Hepatocyte (in vitro differentiated cells): ENCODE measurements around the gene HNRNPD. TPM values are rescaled to one million over a fixed set of nuclear protein-coding genes. Genes with fewer than 3 reads are reported as not detected.
"Not testable (repeated sequence)": the region's sequence is repeated elsewhere in the genome, so short reads cannot be mapped to it uniquely, and the experiment has no call there.

Source experiments
- DNase-seq: peaks from one replicate; pipeline ENCODE4 v3.0.0-alpha.2; 2016; ENCODE audit warnings: low spot score
- H2AFZ ChIP-seq: fragments of 200-600 bp; sonication (generic); 2 replicates; pipeline ENCODE4 v1.6.0; 2016; ENCODE audit warnings: antibody characterized with exemption, mild to moderate bottlenecking
- H3K27ac ChIP-seq: fragments of 200-600 bp; sonication (generic); 2 replicates; pipeline ENCODE4 v1.5.1; 2016; ENCODE audit warnings: mild to moderate bottlenecking
- H3K27me3 ChIP-seq: fragments of 200-600 bp; sonication (generic); 2 replicates; pipeline ENCODE4 v1.6.1; 2016
- H3K36me3 ChIP-seq: fragments of 200-600 bp; sonication (generic); replicated peaks from 2 replicates; pipeline ENCODE4 v1.5.1; 2016; ENCODE audit warnings: low read depth; ENCODE audit not compliant: insufficient read depth
- H3K4me1 ChIP-seq: fragments of 200-600 bp; sonication (generic); 2 replicates; pipeline ENCODE4 v1.5.1; 2016; ENCODE audit warnings: mild to moderate bottlenecking, moderate library complexity; ENCODE audit not compliant: insufficient read depth
- H3K4me2 ChIP-seq: fragments of 200-600 bp; sonication (generic); 2 replicates; pipeline ENCODE4 v1.6.0; 2016
- H3K4me3 ChIP-seq: fragments of 200-600 bp; sonication (generic); 2 replicates; pipeline ENCODE4 v1.5.1; 2016; ENCODE audit warnings: mild to moderate bottlenecking
- H3K79me2 ChIP-seq: fragments of 200-600 bp; sonication (generic); 2 replicates; pipeline ENCODE4 v1.6.0; 2017; ENCODE audit warnings: mild to moderate bottlenecking
- H3K9me2 ChIP-seq: fragments of 200-600 bp; sonication (generic); replicated peaks from 2 replicates; pipeline ENCODE4 v1.6.0; 2017; ENCODE audit warnings: mild to moderate bottlenecking; ENCODE audit not compliant: insufficient read depth
- H3K9me3 ChIP-seq: fragments of 200-600 bp; sonication (generic); 2 replicates; pipeline ENCODE4 v1.5.1; 2016; ENCODE audit warnings: low read depth, mild to moderate bottlenecking
- H4K20me1 ChIP-seq: fragments of 200-600 bp; sonication (generic); 2 replicates; pipeline ENCODE4 v1.6.0; 2016; ENCODE audit warnings: mild to moderate bottlenecking; ENCODE audit not compliant: insufficient read depth, poor library complexity, severe bottlenecking
- EZH2 ChIP-seq: fragments of 200-600 bp; sonication (generic); IDR thresholded peaks from 2 replicates; pipeline ENCODE4 v1.6.1; 2016; ENCODE audit warnings: antibody characterized with exemption, mild to moderate bottlenecking, borderline replicate concordance
- EZH2phosphoT487 ChIP-seq: fragments of 200-600 bp; sonication (generic); IDR thresholded peaks from one replicate; pipeline ENCODE4 v1.6.1; 2018; ENCODE audit warnings: antibody characterized with exemption, mild to moderate bottlenecking, low read depth, moderate library complexity; ENCODE audit not compliant: unreplicated experiment, severe bottlenecking
- WGBS: methylation state at CpG from one replicate; pipeline ENCODE4 v1.1.6; 2016; ENCODE audit warnings: low lambda C conversion rate; ENCODE audit errors: missing lambda C conversion rate; 5-methylcytosine and 5-hydroxymethylcytosine counted together
- polyA plus RNA-seq: library from polyadenylated mRNA; unstranded; fragments of >200 nt; fragmentation: Nextera tagmentation; extraction: Ambion mirVana; gene quantifications from 2 replicates; pipeline ENCODE4 v1.2.1, GENCODE V29; 2016
- total RNA-seq: library from RNA; depleted of rRNA; stranded (reverse); fragments of >200 nt; gene quantifications from 2 replicates; pipeline ENCODE4 v1.2.3, GENCODE V29; 2014
- TF ChIP-seq, protein P1 (sequence below): fragments of 200-600 bp; sonication (generic); IDR thresholded peaks from 2 replicates; pipeline ENCODE4 v1.5.1; 2016; ENCODE audit warnings: antibody characterized with exemption, mild to moderate bottlenecking; ENCODE audit not compliant: poor library complexity

The HNRNPD gene
- total and polyA plus RNA-seq, 2 experiments from 2014 or later, result 54.0 to 231 TPM

DNA sequence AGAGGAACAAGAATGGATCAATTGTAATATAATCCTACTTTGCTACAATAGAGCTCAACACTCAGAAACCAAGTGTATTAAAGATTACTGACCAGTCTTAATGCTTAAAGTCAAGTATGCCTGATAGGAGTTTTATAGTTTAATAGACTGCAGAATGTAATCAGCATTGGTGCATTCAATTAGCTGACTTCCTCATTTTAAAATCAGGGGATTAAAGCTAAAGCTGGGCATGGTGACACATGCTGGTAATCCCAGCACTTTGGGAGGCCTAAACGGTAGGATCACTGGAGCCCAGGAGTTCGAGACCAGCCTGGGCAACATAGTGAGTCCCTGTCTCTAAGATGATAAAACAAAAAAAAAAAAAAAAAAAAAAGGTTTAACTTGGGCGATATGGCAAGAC is 45.7 kb upstream of the HNRNPD start:
- H3K36me3 ChIP-seq, result peaks cover 11% of the 10 kb centered on the region
- H3K9me2 ChIP-seq, result no peaks in the 10 kb centered on the region
- no peaks in the 10 kb centered on the region for H3K9me3 ChIP-seq
- no peaks in the 10 kb centered on the region for H3K4me1 ChIP-seq
- no peak overlapping the region for H3K4me3 ChIP-seq
- H3K79me2 ChIP-seq, result peaks cover 8% of the 10 kb centered on the region
- DNase-seq, result no peak
- H3K27ac ChIP-seq, result no peak overlapping the region
- TF ChIP-seq EZH2phosphoT487, result no peak
- TF ChIP-seq, protein P1, sequence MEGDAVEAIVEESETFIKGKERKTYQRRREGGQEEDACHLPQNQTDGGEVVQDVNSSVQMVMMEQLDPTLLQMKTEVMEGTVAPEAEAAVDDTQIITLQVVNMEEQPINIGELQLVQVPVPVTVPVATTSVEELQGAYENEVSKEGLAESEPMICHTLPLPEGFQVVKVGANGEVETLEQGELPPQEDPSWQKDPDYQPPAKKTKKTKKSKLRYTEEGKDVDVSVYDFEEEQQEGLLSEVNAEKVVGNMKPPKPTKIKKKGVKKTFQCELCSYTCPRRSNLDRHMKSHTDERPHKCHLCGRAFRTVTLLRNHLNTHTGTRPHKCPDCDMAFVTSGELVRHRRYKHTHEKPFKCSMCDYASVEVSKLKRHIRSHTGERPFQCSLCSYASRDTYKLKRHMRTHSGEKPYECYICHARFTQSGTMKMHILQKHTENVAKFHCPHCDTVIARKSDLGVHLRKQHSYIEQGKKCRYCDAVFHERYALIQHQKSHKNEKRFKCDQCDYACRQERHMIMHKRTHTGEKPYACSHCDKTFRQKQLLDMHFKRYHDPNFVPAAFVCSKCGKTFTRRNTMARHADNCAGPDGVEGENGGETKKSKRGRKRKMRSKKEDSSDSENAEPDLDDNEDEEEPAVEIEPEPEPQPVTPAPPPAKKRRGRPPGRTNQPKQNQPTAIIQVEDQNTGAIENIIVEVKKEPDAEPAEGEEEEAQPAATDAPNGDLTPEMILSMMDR, result no peak
- TF ChIP-seq EZH2, result no peak
- WGBS, result 91% methylated on average over 3 of the region's 3 CpGs
- peaks cover 22% of the 10 kb centered on the region for H4K20me1 ChIP-seq
- no peaks in the 10 kb centered on the region for H3K27me3 ChIP-seq
- no peak overlapping the region for H3K4me2 ChIP-seq
- no peak overlapping the region for H2AFZ ChIP-seq

DNA sequence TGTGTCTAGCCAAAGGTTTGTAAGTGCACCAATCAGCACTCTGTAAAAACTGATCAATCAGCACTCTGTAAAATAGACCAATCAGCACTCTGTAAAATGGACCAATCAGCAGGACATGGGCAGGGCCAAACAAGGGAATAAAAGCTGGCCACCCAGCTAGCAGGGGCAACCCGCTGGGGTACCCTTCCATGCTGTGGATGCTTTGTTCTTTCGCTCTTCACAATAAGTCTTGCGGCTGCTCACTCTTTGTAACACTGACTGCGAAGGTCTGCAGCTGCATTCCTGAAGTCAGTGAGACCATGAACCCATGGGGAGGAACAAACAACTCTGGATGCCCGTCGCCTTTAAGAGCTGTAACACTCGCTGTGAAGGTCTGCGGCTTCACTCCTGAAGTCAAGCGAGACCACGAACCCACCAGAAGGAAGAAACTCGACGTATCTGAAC is 42.2 kb upstream of the HNRNPD start:
- H3K4me3 ChIP-seq, result no peak overlapping the region
- no peak for DNase-seq
- no peaks in the 10 kb centered on the region for H4K20me1 ChIP-seq
- H3K27ac ChIP-seq, result no peak overlapping the region
- no peaks in the 10 kb centered on the region for H3K9me3 ChIP-seq
- H3K36me3 ChIP-seq, result no peaks in the 10 kb centered on the region
- no peak overlapping the region for H3K4me2 ChIP-seq
- no peak for TF ChIP-seq EZH2
- no peak for TF ChIP-seq EZH2phosphoT487
- TF ChIP-seq, protein P1, result no peak
- no peaks in the 10 kb centered on the region for H3K27me3 ChIP-seq
- H3K9me2 ChIP-seq, result no peaks in the 10 kb centered on the region
- no peaks in the 10 kb centered on the region for H3K4me1 ChIP-seq
- 85% methylated on average over 12 of the region's 12 CpGs for WGBS
- H3K79me2 ChIP-seq, result no peaks in the 10 kb centered on the region
- H2AFZ ChIP-seq, result no peak overlapping the region

DNA sequence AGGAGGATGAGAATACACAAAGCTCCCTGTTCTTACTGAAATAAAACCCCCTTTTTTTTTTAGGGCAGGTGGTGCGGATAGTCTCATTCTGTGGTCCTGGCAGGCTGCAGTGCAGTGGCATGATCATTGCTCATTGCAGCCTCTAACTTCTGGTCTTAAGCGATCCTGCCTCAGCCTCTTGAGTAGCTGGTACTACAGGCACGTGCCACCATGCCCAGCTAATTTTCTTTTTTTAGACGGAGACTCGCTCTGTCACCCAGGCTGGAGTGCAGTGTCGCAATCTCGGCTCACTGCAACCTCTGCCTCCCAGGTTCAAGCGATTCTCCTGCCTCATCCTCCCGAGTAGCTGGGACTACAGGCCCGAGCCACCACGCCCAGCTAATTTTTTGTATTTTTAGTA is 41.3 kb upstream of the HNRNPD start:
- DNase-seq, H2AFZ ChIP-seq, H3K27ac ChIP-seq, H3K9me2 ChIP-seq, H3K79me2 ChIP-seq, H3K27me3 ChIP-seq, H3K36me3 ChIP-seq, H3K4me3 ChIP-seq, H3K4me1 ChIP-seq, H4K20me1 ChIP-seq, H3K9me3 ChIP-seq, H3K4me2 ChIP-seq: not testable (repeated sequence)
- WGBS, result 96% methylated on average over 11 of the region's 11 CpGs

DNA sequence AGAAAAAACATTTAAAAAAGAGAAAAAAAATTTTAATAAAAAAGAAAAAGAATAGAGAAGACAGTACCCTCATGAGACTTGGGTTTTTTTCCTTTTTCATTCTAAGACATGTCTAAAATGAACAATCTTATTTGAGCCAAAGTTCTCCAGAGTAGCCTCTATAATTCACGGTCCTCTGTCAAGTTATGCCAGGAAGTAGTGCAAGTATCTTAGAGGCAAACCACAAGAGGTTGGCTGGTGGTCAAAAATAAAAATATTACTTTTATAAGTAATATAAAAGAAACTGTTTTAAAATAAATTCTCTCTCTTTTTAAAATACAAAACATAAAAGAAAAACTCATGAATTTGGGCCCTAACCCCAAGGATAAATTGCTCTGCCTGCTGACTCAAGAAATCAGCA is 29.9 kb upstream of the HNRNPD start:
- H3K27ac ChIP-seq, result no peak overlapping the region
- WGBS, result 95% methylated on average over 1 of the region's 1 CpG
- H3K4me1 ChIP-seq, result no peaks in the 10 kb centered on the region

More for the DNA sequence above, 29.9 kb upstream of the HNRNPD start:
- H3K9me2 ChIP-seq, result no peaks in the 10 kb centered on the region
- H3K9me3 ChIP-seq, result no peaks in the 10 kb centered on the region
- no peak overlapping the region for H3K4me2 ChIP-seq
- no peak for TF ChIP-seq EZH2
- no peak for TF ChIP-seq EZH2phosphoT487
- no peaks in the 10 kb centered on the region for H3K79me2 ChIP-seq
- H3K27me3 ChIP-seq, result no peaks in the 10 kb centered on the region
- H4K20me1 ChIP-seq, result no peaks in the 10 kb centered on the region
- DNase-seq, result no peak
- H3K36me3 ChIP-seq, result no peaks in the 10 kb centered on the region
- H3K4me3 ChIP-seq, result no peak overlapping the region
- H2AFZ ChIP-seq, result no peak overlapping the region
